ENCODE measurements around the gene CD1B.
"Not testable (repeated sequence)": the region's sequence is repeated elsewhere in the genome, so short reads cannot be mapped to it uniquely, and the experiment has no call there.

CD1B gene

GRCh38 chr1:158327481-158327880 is 3.9 kb downstream of the CD1B start:
- no peak for DNase-seq

- no peak for DNase-seq
These were observed 6.9 kb downstream of the CD1B start for GRCh38 chr1:158324395-158324794.

DNA sequence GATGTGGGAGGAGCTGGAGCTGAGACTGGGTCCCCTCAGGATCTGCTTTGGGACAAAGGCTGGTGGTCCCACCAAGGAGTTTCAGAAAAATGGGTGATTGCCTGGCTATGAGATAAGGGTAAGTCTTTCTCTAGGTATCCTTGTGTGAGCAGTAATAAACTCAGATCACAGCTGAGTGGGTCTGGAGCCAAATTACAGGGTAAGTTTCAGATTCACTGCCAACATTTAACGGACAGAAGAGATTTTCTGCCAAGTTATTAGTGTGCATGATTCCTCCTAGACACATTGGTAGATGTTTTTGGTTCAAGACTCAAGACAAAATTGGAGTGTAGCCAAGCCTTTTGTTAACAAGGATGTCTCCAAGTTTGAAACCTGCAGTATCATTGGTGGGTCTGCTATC is 7.5 kb downstream of the CD1B start:
- DNase-seq: no peak

DNA sequence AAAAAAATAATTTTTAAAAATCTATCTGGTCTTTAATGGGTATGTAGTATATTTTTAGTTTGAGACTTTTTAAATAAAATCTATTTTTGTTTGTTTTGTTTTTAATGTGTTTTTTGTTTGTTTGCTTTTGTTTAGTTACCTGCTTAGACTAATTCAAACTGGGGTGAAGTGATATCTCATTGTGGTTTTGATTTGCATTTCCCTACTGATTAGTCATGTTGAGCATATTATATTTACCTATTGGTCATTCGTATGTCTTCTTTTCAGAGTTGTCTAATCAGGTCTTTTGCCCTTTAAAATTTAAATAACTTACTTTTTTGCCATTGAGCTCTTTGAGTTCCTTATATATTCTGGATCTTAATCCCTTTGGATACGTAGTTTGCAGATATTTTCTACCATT is 20.3 kb downstream of the CD1B start:
- DNase-seq: no peak

- no peak for DNase-seq
These were observed 20.7 kb downstream of the CD1B start for GRCh38 chr1:158310623-158311022.

DNA sequence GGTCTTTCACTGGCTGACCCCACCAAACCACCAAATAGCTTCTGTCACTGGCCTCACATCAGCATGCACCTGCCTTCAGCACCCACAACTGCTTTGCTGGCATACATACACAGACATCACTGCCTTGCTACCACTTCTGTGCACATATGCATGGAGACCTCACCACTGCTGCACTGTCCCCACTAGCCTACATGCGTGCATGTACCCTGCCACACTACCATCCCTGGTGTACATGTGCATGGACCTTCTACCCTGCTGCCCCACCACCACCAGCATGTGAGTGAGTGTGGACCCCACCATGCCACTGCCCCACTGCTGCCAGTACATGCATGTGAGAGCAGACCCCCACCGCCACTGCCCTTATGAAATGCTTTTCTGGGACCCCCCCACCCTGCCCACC is 35.5 kb downstream of the CD1B start:
- no peak for DNase-seq

- no peak for DNase-seq
These were observed 40.9 kb downstream of the CD1B start for GRCh38 chr1:158290321-158290844.

GRCh38 chr1:158289811-158290210 is 41.5 kb downstream of the CD1B start, which contains the start of gene CD1C:
Gene CD1C (plus strand): TSS chr1:158289923. CDS start chr1:158290065, 142 bp downstream.
- no peak for DNase-seq

DNA sequence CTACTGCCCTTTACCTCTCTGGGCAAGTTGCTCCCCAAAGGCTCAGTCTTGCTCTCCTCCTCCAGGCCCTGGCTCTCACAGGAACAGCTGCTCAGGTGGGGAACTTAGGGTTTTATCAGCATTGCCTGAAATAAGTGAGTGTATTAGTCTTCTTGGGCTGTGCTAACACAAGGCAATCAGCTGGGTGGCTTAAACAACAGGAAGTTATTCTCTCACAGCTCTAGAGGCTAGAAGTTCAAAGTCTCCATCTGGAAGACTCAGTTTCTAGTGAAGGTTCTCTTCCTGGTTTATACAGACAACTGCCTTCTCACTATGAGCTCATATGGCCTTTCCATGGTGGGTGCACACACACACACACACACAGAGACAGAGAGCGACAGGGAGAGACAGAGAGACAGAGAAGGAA is 44.4 kb downstream of the CD1B start:
- no peak for DNase-seq

DNA sequence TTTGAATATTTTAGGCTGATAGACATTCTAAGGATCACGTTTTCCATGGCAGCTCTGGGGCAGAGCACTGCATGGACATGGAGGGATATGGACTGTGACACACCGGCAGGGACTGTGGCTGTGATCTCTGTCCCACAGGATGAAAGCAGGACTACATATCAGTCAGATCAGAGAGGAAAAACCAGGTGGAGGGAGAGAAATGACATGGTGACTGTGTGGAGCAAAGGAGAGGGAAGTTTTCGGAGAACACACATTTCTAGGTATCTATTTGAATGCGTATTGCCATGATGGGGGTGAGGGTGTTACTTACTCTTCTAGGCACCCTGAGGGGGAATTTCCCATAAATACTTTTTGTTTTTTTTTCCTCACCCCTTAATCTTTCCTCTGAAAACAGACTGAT is 44.8 kb downstream of the CD1B start:
- DNase-seq: no peak

GRCh38 chr1:158285756-158286241 is 45.5 kb downstream of the CD1B start:
- no peak for DNase-seq

- no peak for DNase-seq
These were observed 47.4 kb downstream of the CD1B start for GRCh38 chr1:158283965-158284364.

GRCh38 chr1:158282421-158282820 is 48.9 kb downstream of the CD1B start:
- not testable (repeated sequence) for DNase-seq
